ENCODE data around the gene EIF4G3.
A peak's percentile ranks its signal among the peaks of the same experiment; 100 is the strongest.

The EIF4G3 gene, protein sequence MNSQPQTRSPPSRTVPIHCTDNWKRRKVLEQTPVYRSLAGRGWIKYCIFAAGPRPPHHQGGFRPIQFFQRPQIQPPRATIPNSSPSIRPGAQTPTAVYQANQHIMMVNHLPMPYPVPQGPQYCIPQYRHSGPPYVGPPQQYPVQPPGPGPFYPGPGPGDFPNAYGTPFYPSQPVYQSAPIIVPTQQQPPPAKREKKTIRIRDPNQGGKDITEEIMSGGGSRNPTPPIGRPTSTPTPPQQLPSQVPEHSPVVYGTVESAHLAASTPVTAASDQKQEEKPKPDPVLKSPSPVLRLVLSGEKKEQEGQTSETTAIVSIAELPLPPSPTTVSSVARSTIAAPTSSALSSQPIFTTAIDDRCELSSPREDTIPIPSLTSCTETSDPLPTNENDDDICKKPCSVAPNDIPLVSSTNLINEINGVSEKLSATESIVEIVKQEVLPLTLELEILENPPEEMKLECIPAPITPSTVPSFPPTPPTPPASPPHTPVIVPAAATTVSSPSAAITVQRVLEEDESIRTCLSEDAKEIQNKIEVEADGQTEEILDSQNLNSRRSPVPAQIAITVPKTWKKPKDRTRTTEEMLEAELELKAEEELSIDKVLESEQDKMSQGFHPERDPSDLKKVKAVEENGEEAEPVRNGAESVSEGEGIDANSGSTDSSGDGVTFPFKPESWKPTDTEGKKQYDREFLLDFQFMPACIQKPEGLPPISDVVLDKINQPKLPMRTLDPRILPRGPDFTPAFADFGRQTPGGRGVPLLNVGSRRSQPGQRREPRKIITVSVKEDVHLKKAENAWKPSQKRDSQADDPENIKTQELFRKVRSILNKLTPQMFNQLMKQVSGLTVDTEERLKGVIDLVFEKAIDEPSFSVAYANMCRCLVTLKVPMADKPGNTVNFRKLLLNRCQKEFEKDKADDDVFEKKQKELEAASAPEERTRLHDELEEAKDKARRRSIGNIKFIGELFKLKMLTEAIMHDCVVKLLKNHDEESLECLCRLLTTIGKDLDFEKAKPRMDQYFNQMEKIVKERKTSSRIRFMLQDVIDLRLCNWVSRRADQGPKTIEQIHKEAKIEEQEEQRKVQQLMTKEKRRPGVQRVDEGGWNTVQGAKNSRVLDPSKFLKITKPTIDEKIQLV (N-terminal part only)

GRCh38 chr1:21176586-21177555, at the start of gene EIF4G3:
Gene EIF4G3 (minus strand): TSS chr1:21176897. CDS start chr1:21002742, 174,155 bp downstream.
- Histone ChIP-seq H3K27ac (ENCODE audit: poor library complexity, severe bottlenecking) (peak within 1 kb of the TSS; percentile 91), H3K4me1 (ENCODE audit: insufficient read depth, poor library complexity, severe bottlenecking) (peaks cover 7% of the 10 kb centered on the region)

DNA sequence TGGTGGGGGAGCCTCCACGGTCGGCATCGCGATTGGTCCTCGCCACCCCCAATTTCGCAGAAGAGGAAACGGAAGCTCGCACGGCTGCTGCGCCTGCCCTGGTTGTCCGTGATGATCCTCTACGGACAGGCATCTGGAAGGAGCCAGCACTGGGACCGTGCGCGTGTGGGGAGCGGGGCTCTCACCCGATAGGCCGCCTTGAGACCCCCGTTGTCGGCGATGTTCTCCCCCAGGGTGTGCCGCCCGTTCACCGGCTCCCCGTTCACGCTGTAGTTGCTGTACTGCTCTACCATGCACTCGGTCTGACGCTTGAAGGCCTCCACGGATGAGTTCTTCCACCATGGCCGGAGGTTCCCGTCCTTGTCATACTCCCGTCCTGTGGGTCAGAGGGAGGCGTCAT, 48.4 kb upstream of the EIF4G3 start:
- H3K4me1 ChIP-seq (ENCODE audit: insufficient read depth, poor library complexity, severe bottlenecking): no peaks in the 10 kb centered on the region
- no peak for TF ChIP-seq CTCF (IDR thresholded peaks at IDR 0.05; ENCODE audit: poor library complexity, severe bottlenecking)
- no peaks in the 10 kb centered on the region for H3K27me3 ChIP-seq (ENCODE audit: insufficient read depth, poor library complexity, severe bottlenecking)
- H3K27ac ChIP-seq (ENCODE audit: poor library complexity, severe bottlenecking): no peak overlapping the region
- 0 out of 2 replicates have a peak, but pooled peaks cover 9% of the 10 kb centered on the region for H3K36me3 ChIP-seq (ENCODE audit: low read depth)
- H3K9me3 ChIP-seq (ENCODE audit: severe bottlenecking): no peaks in the 10 kb centered on the region
- no peak overlapping the region for H3K4me3 ChIP-seq (ENCODE audit: severe bottlenecking)
- ATAC-seq (ENCODE audit: low read depth): no peak
- no peak for DNase-seq (ENCODE audit: low spot score)

More at GRCh38 chr1:21176586-21177555, at the start of gene EIF4G3:
- Histone ChIP-seq H3K36me3 (ENCODE audit: low read depth) (peaks cover 8% of the 10 kb centered on the region), H3K4me3 (ENCODE audit: severe bottlenecking) (peak within 1 kb of the TSS; percentile 77), H3K9me3 (ENCODE audit: severe bottlenecking) (no peaks in the 10 kb centered on the region), H3K27me3 (ENCODE audit: insufficient read depth, poor library complexity, severe bottlenecking) (no peaks in the 10 kb centered on the region)
- ATAC-seq (ENCODE audit: low read depth) (peak; percentile 92), DNase-seq (ENCODE audit: low spot score) (peak; percentile 94)
- TF ChIP-seq CTCF (IDR thresholded peaks at IDR 0.05; ENCODE audit: poor library complexity, severe bottlenecking): no peak

DNA sequence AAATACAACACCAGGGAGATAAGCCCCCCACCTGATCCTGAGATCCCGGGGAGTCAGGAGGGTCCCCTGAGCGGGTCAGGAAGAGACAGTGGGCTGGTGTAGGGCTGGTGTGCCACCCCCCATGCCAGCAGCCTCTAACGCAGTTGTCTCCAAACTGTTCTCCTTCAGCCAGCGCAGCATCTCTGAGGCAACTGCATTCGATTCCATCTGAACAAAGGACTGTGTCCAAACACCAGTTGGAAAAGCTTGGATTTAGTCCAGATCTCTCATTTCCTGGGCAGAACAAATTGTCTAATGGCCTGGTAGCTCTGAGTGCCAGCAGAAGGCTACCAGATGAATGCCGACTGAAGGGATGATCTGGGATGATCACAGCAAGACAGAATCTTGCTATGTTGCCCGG, 44.1 kb upstream of the EIF4G3 start:
- no peak for DNase-seq (ENCODE audit: low spot score)
- Histone ChIP-seq H3K4me3 (ENCODE audit: severe bottlenecking) (no peak overlapping the region), H3K27ac (ENCODE audit: poor library complexity, severe bottlenecking) (no peak overlapping the region), H3K36me3 (ENCODE audit: low read depth) (0 out of 2 replicates have a peak, but pooled peaks cover 12% of the 10 kb centered on the region), H3K27me3 (ENCODE audit: insufficient read depth, poor library complexity, severe bottlenecking) (no peaks in the 10 kb centered on the region), H3K4me1 (ENCODE audit: insufficient read depth, poor library complexity, severe bottlenecking) (no peaks in the 10 kb centered on the region), H3K9me3 (ENCODE audit: severe bottlenecking) (no peaks in the 10 kb centered on the region)
- no peak for ATAC-seq (ENCODE audit: low read depth)
- no peak for TF ChIP-seq CTCF (IDR thresholded peaks at IDR 0.05; ENCODE audit: poor library complexity, severe bottlenecking)

- ATAC-seq (ENCODE audit: low read depth) (no peak), DNase-seq (ENCODE audit: low spot score) (no peak)
- no peak for TF ChIP-seq CTCF (IDR thresholded peaks at IDR 0.05; ENCODE audit: poor library complexity, severe bottlenecking)
- no peak overlapping the region for H3K27ac ChIP-seq (ENCODE audit: poor library complexity, severe bottlenecking)
- H3K4me3 ChIP-seq (ENCODE audit: severe bottlenecking): no peak overlapping the region
- H3K27me3 ChIP-seq (ENCODE audit: insufficient read depth, poor library complexity, severe bottlenecking): no peaks in the 10 kb centered on the region
- no peaks in the 10 kb centered on the region for H3K4me1 ChIP-seq (ENCODE audit: insufficient read depth, poor library complexity, severe bottlenecking)
- H3K36me3 ChIP-seq (ENCODE audit: low read depth): 0 out of 2 replicates have a peak, but pooled peaks cover 10% of the 10 kb centered on the region
- H3K9me3 ChIP-seq (ENCODE audit: severe bottlenecking): no peaks in the 10 kb centered on the region
These were observed 43.0 kb upstream of the EIF4G3 start for GRCh38 chr1:21219674-21220073.

Data from RWPE2 (cell line).